ENCODE results near the gene PLAAT5. TPM values are rescaled to one million over a fixed set of nuclear protein-coding genes. Genes with fewer than 3 reads are reported as not detected.

The PLAAT5 gene
- total RNA-seq, 1 experiment from 2014 or later, result 0.57 TPM

DNA sequence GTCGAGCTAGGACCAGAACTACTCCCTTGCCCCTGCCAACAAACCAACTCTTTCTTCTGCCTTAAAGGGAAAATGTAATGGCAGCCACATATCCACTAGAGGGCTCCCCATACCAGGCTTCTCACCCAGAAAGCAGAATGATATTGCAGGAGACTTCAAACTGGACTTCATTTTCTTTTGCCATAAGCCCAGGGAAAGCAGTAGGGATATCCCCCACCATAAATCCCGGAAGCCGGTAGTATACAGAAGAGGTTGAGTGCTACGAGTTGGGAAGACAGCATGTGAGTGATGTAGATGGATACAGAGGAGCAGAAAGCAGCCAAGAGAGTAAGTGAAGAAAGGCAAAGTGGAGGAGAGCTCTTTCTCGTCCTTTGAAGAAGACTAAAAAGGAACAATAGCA lies 12.1 kb downstream of the PLAAT5 start:
- intact Hi-C loops (cut with micrococcal nuclease; ENCODE audit: unreplicated experiment), result loop anchor here (1.0 to 5.0 kb wide), 5 partner anchors 29 to 156 kb away; no protein-coding TSS in a partner anchor
- CTCF ChIA-PET, result interaction anchor here (0.6 to 3.5 kb wide), 10 partner anchors 11 to 157 kb away, joined by 3 to 21 read pairs (median 4); partner anchors contain the start of genes PLAAT4 and PLAAT5
- DNase-seq, result peak; percentile 69
- H3K27ac Mint-ChIP-seq (ENCODE audit: unreplicated experiment), result no peak overlapping the region
- peak; percentile 80 for TF ChIP-seq CTCF (IDR thresholded peaks at IDR 0.05; ENCODE audit: unreplicated experiment)
- H3K4me3 Mint-ChIP-seq (ENCODE audit: low read depth, unreplicated experiment), result no peak overlapping the region
- H3K27me3 Mint-ChIP-seq (ENCODE audit: unreplicated experiment), result no peaks in the 10 kb centered on the region
- H3K9me3 Mint-ChIP-seq (ENCODE audit: low read depth, unreplicated experiment), result peaks cover 5% of the 10 kb centered on the region
- BruUV-seq (replicated peaks), result no TSS peak
- H3K4me1 Mint-ChIP-seq (ENCODE audit: low read depth, unreplicated experiment), result peaks cover 40% of the 10 kb centered on the region
- H3K36me3 Mint-ChIP-seq (ENCODE audit: insufficient read depth, unreplicated experiment), result no peaks in the 10 kb centered on the region

DNA sequence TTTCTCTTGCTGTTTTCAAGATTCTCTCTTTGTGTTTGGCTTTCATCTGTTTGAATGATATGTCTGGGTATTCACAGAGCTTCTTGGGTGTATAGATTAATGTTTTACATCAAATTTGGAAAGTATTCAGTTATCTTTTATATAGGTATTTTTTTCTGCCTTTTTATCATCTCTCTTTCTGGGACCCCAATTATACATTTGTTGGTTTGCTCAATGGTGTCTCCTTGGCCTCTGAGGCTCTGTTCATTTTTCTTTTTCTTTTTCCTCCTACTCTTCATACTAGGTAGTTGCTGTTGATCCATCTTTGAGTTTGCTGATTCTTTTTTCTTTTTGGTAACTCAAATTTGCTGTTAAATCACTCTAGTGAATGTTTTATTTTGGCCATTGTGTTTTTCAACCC lies 14.3 kb downstream of the PLAAT5 start:
- DNase-seq, result no peak
- no peak for TF ChIP-seq CTCF (IDR thresholded peaks at IDR 0.05; ENCODE audit: unreplicated experiment)
- Mint-ChIP-seq H3K9me3 (ENCODE audit: low read depth, unreplicated experiment) (peaks cover 8% of the 10 kb centered on the region), H3K4me3 (ENCODE audit: low read depth, unreplicated experiment) (no peak overlapping the region), H3K36me3 (ENCODE audit: insufficient read depth, unreplicated experiment) (no peaks in the 10 kb centered on the region), H3K27ac (ENCODE audit: unreplicated experiment) (no peak overlapping the region), H3K4me1 (ENCODE audit: low read depth, unreplicated experiment) (peaks cover 21% of the 10 kb centered on the region), H3K27me3 (ENCODE audit: unreplicated experiment) (no peaks in the 10 kb centered on the region)
- no TSS peak for BruUV-seq (replicated peaks)
- intact Hi-C loops (cut with micrococcal nuclease; ENCODE audit: unreplicated experiment), result loop anchor here (5.0 kb wide), 1 partner anchor 106 kb away; no protein-coding TSS in a partner anchor
- CTCF ChIA-PET, result no interaction called here

DNA sequence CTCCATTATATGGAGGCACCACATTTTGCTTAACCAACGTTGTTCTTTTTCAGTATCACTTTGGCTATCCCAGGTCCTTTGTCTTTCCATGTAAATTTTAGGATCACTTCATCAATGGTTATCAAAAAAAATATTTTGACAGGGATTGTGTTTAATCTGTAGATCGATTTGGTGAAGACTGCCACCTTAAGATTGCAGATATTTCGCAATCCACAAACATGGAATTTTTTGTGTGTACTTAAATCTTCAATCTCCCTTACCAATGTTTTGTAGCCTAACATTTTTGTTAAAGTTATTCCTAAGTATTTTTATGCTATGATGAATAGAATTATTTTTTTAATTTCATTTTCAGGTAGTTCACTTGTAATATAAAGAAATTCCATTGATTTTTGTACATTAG lies 18.6 kb downstream of the PLAAT5 start:
- CTCF ChIA-PET, result no interaction called here
- BruUV-seq (replicated peaks), result no TSS peak
- Mint-ChIP-seq H3K4me1 (ENCODE audit: low read depth, unreplicated experiment) (no peaks in the 10 kb centered on the region), H3K9me3 (ENCODE audit: low read depth, unreplicated experiment) (peaks cover 8% of the 10 kb centered on the region), H3K36me3 (ENCODE audit: insufficient read depth, unreplicated experiment) (no peaks in the 10 kb centered on the region), H3K4me3 (ENCODE audit: low read depth, unreplicated experiment) (no peak overlapping the region), H3K27ac (ENCODE audit: unreplicated experiment) (no peak overlapping the region), H3K27me3 (ENCODE audit: unreplicated experiment) (peaks cover 18% of the 10 kb centered on the region)
- intact Hi-C loops (cut with micrococcal nuclease; ENCODE audit: unreplicated experiment), result no loop called here
- no peak for DNase-seq
- TF ChIP-seq CTCF (IDR thresholded peaks at IDR 0.05; ENCODE audit: unreplicated experiment), result no peak

DNA sequence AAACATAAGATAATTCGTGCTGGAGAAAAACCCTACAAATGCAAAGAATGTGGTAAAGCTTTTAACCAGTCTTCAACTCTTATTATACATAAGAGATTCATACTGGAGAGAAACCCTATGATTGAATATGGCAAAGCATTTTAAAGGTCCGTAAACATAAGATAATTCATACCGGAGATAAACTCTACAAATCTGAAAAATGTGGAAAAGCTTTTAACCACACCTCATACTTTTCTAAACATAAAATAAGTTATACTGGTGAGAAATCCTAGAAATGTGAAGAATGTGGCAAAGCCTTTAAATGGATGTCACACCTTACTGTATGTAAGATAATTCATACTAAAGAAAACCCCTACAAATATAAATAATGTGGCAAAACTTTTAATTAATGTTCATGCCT lies 20.7 kb downstream of the PLAAT5 start:
- Mint-ChIP-seq H3K4me1 (ENCODE audit: low read depth, unreplicated experiment) (no peaks in the 10 kb centered on the region), H3K4me3 (ENCODE audit: low read depth, unreplicated experiment) (no peak overlapping the region), H3K27ac (ENCODE audit: unreplicated experiment) (no peak overlapping the region), H3K27me3 (ENCODE audit: unreplicated experiment) (peaks cover 35% of the 10 kb centered on the region), H3K36me3 (ENCODE audit: insufficient read depth, unreplicated experiment) (no peaks in the 10 kb centered on the region), H3K9me3 (ENCODE audit: low read depth, unreplicated experiment) (peaks cover 2% of the 10 kb centered on the region)
- TF ChIP-seq CTCF (IDR thresholded peaks at IDR 0.05; ENCODE audit: unreplicated experiment), result no peak
- intact Hi-C loops (cut with micrococcal nuclease; ENCODE audit: unreplicated experiment), result no loop called here
- CTCF ChIA-PET, result no interaction called here
- no TSS peak for BruUV-seq (replicated peaks)
- no peak for DNase-seq
